ENCODE results near the gene SYNJ1. TPM values are rescaled to one million over a fixed set of nuclear protein-coding genes. Genes with fewer than 3 reads are reported as not detected.
"Not testable (repeated sequence)": the region's sequence is repeated elsewhere in the genome, so short reads cannot be mapped to it uniquely, and the experiment has no call there.

The SYNJ1 gene
- total RNA-seq, 4 donors from 2014 or later: 8.0 to 21.4 (median 13.3) TPM

DNA sequence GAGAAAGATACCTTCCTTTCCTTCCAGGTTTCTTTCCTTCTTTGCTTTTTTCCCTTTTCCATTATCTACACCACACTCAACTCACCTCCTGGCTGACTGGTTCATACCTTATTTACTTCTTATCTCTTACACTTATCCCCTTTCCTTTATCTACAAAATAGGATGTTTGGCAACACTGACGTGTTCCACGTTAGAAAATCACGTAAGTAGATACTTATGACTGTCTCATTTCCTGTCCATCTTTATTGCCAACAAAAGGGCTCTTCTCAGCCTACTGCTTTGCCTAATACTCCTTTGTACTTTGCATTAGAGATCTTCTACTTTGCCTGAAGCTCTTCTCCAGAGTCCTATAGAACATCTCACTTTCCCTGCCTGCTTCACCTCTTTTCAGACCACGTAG lies 25.1 kb downstream of the SYNJ1 start:
- DNase-seq (ENCODE audit: low spot score in 2 of 2): no peak
- TF ChIP-seq EP300 (IDR thresholded peaks at IDR 0.05) (no peak), POLR2A (IDR thresholded peaks at IDR 0.05) (no peak), CTCF (IDR thresholded peaks at IDR 0.05) (no peak)
- Histone ChIP-seq H3K4me1 (no peaks in the 10 kb centered on the region), H3K36me3 (peaks cover 0 to 11% (median 0%) of the 10 kb centered on the region in 3 donors), H3K27ac (no peak overlapping the region), H3K27me3 (no peaks in the 10 kb centered on the region), H3K4me3 (no peak overlapping the region), H3K9me3 (no peaks in the 10 kb centered on the region)
- WGBS, 2 donors: 35 to 41% methylated on average over 4 of the region's 4 CpGs

- no peak for DNase-seq (ENCODE audit: low spot score in 2 of 2)
- Histone ChIP-seq H3K36me3 (peaks cover 0 to 11% (median 0%) of the 10 kb centered on the region in 3 donors), H3K27me3 (no peaks in the 10 kb centered on the region), H3K4me1 (no peaks in the 10 kb centered on the region), H3K9me3 (no peaks in the 10 kb centered on the region), H3K4me3 (no peak overlapping the region), H3K27ac (no peak overlapping the region)
- WGBS, 2 donors: 78 to 83% methylated on average over 8 of the region's 8 CpGs
- TF ChIP-seq POLR2A (IDR thresholded peaks at IDR 0.05): no peak
- TF ChIP-seq EP300 (IDR thresholded peaks at IDR 0.05): no peak
- no peak for TF ChIP-seq CTCF (IDR thresholded peaks at IDR 0.05)
Observed at GRCh38 chr21:32698971-32699693, 28.7 kb downstream of the SYNJ1 start.

GRCh38 chr21:32698286-32698685 lies 29.5 kb downstream of the SYNJ1 start:
- H3K4me1 ChIP-seq: no peaks in the 10 kb centered on the region
- WGBS, 2 donors: 93 to 96% methylated on average over 2 of the region's 2 CpGs
- peaks cover 0 to 12% (median 0%) of the 10 kb centered on the region in 3 donors for H3K36me3 ChIP-seq
- no peaks in the 10 kb centered on the region for H3K9me3 ChIP-seq
- no peaks in the 10 kb centered on the region for H3K27me3 ChIP-seq
- no peak overlapping the region for H3K27ac ChIP-seq
- H3K4me3 ChIP-seq: no peak overlapping the region
- DNase-seq (ENCODE audit: low spot score in 2 of 2): no peak
- no peak for TF ChIP-seq CTCF (IDR thresholded peaks at IDR 0.05)
- no peak for TF ChIP-seq POLR2A (IDR thresholded peaks at IDR 0.05)
- TF ChIP-seq EP300 (IDR thresholded peaks at IDR 0.05): no peak

GRCh38 chr21:32695482-32695881 lies 32.3 kb downstream of the SYNJ1 start:
- H3K27ac ChIP-seq; H3K27me3 ChIP-seq; H3K9me3 ChIP-seq; H3K4me3 ChIP-seq; DNase-seq (ENCODE audit: low spot score in 2 of 2); H3K4me1 ChIP-seq: not testable (repeated sequence)
- 95 to 96% methylated on average over 7 of the region's 7 CpGs for WGBS, 2 donors
- peaks cover 0 to 37% (median 0%) of the 10 kb centered on the region in 3 donors for H3K36me3 ChIP-seq

GRCh38 chr21:32693581-32693980 lies 34.2 kb downstream of the SYNJ1 start:
- H3K4me1 ChIP-seq: no peaks in the 10 kb centered on the region
- no peak overlapping the region for H3K27ac ChIP-seq
- H3K27me3 ChIP-seq: no peaks in the 10 kb centered on the region
- TF ChIP-seq POLR2A (IDR thresholded peaks at IDR 0.05): no peak
- TF ChIP-seq CTCF (IDR thresholded peaks at IDR 0.05): no peak
- TF ChIP-seq EP300 (IDR thresholded peaks at IDR 0.05): no peak
- H3K4me3 ChIP-seq: no peak overlapping the region
- peaks cover 0 to 35% (median 0%) of the 10 kb centered on the region in 3 donors for H3K36me3 ChIP-seq
- no peak for DNase-seq (ENCODE audit: low spot score in 2 of 2)
- H3K9me3 ChIP-seq: no peaks in the 10 kb centered on the region

All from tibial nerve (tissue), 4 donors.